Stimulated activated CD8-positive, alpha-beta memory T cell treated with anti-CD3 and anti-CD28 coated beads, Interleukin-2, amount 100 ng/mL, for 1 hour (primary cell): ENCODE results near the gene IL1F10.

Experiments used
- DNase-seq, 2 donors: peaks; one replicate each; pipeline ENCODE4 v3.0.0-alpha.2; 2020; ENCODE audit warnings: low read depth in 2 of 2

IL1F10 gene

GRCh38 chr2:113067681-113068080 is at the start of gene IL1F10:
Gene IL1F10, plus strand, starts transcription at chr2:113067970. Its CDS starts 4,769 bp downstream, at chr2:113072739.
- DNase-seq, result no peak

- DNase-seq, result no peak
Observed at GRCh38 chr2:113018509-113018908, 49.3 kb upstream of the IL1F10 start.

DNA sequence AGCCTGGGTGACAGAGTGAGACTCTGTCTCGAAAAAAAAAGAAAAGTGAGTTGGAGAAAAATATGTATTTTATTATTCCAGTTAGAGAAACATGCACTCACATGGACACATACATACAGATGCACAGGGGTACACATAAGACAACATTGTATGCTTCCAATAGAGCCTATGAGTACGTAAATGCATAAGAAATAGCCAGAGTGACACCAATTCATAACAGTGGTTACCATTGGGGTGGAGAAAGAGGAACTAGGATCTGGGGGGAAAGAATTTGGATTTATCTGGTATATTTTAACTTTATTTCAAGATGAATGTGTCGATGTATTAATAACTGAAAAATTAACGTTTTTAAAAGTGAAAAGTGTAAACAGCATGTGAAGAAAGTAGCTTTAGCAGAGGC is 46.5 kb upstream of the IL1F10 start:
- no peak for DNase-seq

- no peak for DNase-seq
Observed at GRCh38 chr2:113024764-113025163, 43.0 kb upstream of the IL1F10 start.

DNA sequence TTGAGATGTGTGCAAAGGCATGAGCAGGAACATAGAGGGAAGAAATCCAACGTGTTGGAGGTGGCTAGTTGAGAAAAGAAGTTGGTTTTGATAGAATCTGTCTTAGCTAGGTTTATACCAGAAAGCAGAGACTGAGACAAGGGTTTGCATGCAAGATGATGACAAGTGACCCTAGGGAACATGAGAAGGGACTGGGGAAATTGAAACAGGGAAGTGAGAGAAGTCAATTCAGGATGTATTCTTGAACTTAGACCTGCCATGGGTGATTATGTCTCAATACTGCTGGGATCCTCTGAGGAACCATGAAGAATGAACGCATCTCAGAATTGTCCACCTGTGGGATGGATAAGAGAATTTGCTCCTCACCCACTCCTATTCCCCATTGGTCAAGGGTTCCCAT is 42.0 kb upstream of the IL1F10 start:
- no peak for DNase-seq

DNA sequence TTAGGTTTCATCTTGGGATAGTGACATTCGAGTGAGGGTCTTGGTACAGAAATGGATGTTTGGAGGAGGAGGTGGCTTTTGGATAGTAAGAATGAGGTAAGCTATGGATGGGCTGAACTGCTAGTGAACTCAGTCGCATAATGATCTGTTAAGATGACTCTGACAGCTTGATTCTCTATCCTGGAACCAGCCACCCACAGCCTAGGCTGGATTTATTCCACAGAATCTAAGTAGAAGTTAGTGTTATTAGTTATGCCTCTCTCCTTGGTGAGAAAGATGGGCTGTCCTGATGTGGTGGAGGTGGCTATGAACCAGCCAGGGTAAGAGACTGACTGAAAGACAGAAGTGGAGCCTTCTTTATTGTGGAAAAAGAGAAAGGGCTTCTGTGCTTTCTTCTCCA is 40.1 kb upstream of the IL1F10 start:
- no peak for DNase-seq

- no peak for DNase-seq
Observed at GRCh38 chr2:113028112-113028511, 39.7 kb upstream of the IL1F10 start.

DNA sequence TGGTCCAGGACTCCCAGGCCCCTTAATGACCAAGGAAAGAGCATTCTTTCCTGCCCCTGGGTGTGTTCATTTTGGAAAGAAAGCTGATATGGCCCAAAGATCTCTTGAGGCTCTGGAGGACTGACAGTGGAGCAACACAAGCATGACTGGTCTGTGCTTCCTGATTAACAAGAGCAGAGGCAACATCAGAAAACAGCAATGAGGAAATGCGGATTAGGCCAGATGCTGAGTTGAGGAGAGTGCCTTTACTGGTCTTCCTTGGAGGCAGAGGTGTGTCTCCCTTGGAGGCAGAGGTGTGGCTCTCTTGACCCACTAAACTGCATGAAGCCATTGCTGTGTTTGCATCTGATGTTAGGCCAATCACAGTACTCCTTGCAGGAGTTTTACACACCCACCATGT is 35.0 kb upstream of the IL1F10 start:
- no peak for DNase-seq

GRCh38 chr2:113034016-113034415 is 33.8 kb upstream of the IL1F10 start:
- DNase-seq, result no peak

- no peak for DNase-seq
Observed at GRCh38 chr2:113036763-113037162, 31.0 kb upstream of the IL1F10 start.

DNA sequence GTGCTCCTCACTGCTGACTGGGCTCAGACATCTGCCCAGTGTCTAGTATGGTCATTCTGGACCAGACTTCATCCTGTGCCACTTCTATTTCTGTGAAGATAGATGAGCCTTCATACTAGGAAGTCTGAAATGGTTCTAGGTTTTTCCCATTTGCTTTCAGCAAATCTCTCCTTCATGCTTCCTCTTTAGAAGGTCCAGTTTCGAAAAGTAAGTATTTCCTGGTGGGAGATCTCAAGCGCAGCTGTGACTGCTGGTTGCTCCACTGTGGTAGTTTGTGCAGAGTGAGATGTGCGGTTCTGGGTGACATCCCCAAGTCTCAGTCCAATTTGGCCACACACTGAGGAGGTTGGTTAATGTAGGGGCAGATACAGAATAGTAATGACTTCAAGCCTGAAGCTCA is 29.5 kb upstream of the IL1F10 start:
- no peak for DNase-seq

- no peak for DNase-seq
Observed at GRCh38 chr2:113039158-113039557, 28.6 kb upstream of the IL1F10 start.

DNA sequence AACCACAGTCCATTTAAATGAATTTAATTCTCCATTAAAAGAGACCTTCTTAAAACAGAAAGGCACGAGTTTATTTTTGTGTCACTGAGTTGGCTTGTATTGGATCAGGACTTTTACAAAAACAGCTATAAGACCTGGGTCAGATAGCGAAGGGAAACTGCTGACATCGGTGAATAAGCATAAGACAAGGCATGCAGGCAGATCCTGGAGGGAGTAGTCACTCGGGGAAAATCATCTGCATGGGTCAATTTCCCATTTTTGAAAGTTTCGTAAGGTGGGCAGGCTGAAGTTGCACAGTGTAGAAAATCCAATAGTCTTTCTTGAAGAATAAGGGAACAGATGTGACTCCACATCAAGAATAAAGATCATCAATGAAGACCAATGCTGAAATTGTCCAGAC is 28.1 kb upstream of the IL1F10 start:
- DNase-seq, result no peak

GRCh38 chr2:113041871-113042270 is 25.9 kb upstream of the IL1F10 start:
- no peak for DNase-seq

GRCh38 chr2:113046465-113046864 is 21.3 kb upstream of the IL1F10 start:
- no peak for DNase-seq

GRCh38 chr2:113050921-113051895 is 16.6 kb upstream of the IL1F10 start:
- DNase-seq, result no peak

DNA sequence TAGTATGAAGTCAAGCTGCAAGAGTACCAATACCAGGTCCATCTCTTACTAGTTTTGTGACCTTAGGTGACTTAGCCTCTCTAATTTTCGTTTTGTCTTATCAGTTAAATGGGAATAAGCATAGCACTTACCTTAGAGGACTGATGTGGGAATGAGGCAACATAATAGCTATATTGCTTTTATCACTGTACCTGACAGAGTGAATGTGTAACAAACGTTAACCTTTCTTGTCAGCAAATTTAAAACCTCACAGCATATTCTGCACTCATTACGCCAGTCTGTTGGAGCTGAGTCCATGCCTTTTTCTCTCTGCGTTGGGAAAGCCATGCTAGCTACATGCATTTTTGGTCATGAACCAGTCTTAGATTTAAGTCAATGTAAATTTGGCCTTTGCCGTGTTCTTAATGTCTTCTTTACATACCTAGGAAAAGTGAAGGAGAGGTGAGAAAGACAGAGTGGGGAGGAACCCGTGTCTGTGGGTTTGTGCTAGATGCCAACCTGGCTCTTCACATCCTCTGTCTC is 15.3 kb upstream of the IL1F10 start, which contains the start of gene IL36B:
TSS of gene IL36B (minus strand) at position 472 of the 522 bp plus-strand sequence.
- DNase-seq, result no peak

GRCh38 chr2:113053666-113054065 is 14.1 kb upstream of the IL1F10 start:
- DNase-seq, result no peak

DNA sequence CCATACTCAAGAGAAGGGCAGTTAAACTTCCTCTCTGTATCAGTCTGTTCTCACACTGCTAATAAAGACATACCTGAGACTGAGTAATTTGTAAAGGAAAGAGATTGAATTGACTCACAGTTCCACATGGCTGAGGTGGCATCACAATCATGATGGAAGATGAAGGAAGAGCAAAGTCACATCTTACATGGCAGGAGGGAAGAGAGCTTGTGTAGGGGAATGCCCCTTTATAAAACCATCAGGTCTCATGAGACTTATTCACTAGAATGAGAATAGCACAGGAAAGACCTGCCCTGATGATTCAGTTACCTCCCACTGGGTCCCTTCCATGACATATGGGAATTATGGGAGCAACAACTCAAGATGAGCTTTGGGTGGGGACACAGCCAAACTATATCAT is 13.7 kb upstream of the IL1F10 start:
- no peak for DNase-seq

- no peak for DNase-seq
Observed at GRCh38 chr2:113056521-113056920, 11.2 kb upstream of the IL1F10 start.

DNA sequence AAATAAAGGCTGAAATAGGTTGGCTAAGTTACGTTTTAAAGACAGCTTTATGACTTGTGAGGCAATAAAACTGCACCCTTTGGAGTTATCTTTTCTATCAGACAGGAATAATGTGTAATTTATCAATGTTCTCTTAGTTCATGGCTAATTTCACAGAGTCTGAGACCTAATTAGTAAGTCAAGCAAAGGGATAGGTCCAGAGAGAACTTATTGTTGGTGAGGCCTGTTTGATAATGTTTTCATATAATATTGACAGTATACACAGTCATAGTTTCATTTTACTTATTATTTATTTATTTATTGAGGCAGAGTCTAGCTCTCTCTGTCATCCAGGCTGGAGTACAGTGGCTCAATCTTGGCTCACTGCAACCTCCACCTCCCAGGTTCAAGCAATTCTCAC is 10.7 kb upstream of the IL1F10 start:
- no peak for DNase-seq

DNA sequence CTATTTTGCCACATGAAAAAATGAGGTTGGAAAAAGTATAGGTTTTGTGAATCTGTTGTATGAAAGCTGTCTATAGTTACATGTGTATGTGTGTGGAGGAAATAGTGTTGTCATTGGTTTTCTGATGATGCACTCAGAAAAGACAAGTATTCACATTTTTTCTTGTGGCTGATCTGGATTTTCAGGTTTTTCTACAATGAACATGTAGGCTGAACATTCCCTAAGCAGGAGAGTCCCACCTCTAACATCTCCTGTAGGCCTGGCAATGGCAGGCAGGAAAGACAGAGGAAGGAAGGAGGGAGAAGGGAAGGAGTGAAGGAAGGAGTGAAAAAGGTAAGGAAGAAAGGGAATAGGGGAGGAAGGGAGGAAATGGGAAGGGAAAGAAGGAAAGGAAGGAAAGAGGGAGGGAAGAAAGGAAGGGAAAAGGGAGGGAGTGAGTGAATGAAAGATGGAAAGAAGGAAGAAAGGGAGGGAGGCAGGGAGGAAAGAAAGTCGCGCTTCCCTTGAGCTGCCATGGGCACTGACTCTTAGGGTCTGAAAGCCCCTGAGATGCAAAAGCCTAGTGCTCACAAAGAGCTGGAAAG is 9.3 kb upstream of the IL1F10 start:
- no peak for DNase-seq
